Effector CD8-positive, alpha-beta T cell (primary cell): ENCODE measurements around the gene LIMCH1.
"Not testable (repeated sequence)": the region's sequence is repeated elsewhere in the genome, so short reads cannot be mapped to it uniquely, and the experiment has no call there.

Source experiments
- DNase-seq: peaks from one replicate; lab custom pipeline; 2025; lab: John Stamatoyannopoulos, UW

LIMCH1 gene

GRCh38 chr4:41723286-41723685 lies 185.3 kb downstream of the LIMCH1 start:
- no peak for DNase-seq

GRCh38 chr4:41725254-41725653 lies 187.3 kb downstream of the LIMCH1 start:
- DNase-seq, result no peak

GRCh38 chr4:41727861-41728572 lies 190.1 kb downstream of the LIMCH1 start:
- no peak for DNase-seq

GRCh38 chr4:41728573-41728913 lies 190.6 kb downstream of the LIMCH1 start:
- DNase-seq, result no peak

- DNase-seq, result no peak
Measured at GRCh38 chr4:41731569-41732126, 193.7 kb downstream of the LIMCH1 start.

- no peak for DNase-seq
Measured at GRCh38 chr4:41734371-41734770, 196.4 kb downstream of the LIMCH1 start.

GRCh38 chr4:41737491-41737890 lies 199.5 kb downstream of the LIMCH1 start:
- DNase-seq, result not testable (repeated sequence)

GRCh38 chr4:41741354-41741753 lies 203.4 kb downstream of the LIMCH1 start:
- DNase-seq, result no peak

GRCh38 chr4:41744572-41745291 lies 206.8 kb downstream of the LIMCH1 start:
- no peak for DNase-seq

GRCh38 chr4:41745292-41746024 lies 207.5 kb downstream of the LIMCH1 start:
- no peak for DNase-seq

- no peak for DNase-seq
Measured at GRCh38 chr4:41746025-41746439, 208.1 kb downstream of the LIMCH1 start.

- no peak for DNase-seq
Measured at GRCh38 chr4:41746440-41747229, 208.7 kb downstream of the LIMCH1 start.

- no peak for DNase-seq
Measured at GRCh38 chr4:41747230-41748055, 209.5 kb downstream of the LIMCH1 start.

- DNase-seq, result no peak
Measured at GRCh38 chr4:41748074-41748570, 210.2 kb downstream of the LIMCH1 start.

- no peak for DNase-seq
Measured at GRCh38 chr4:41748571-41749475, 210.9 kb downstream of the LIMCH1 start, which contains the start of gene PHOX2B. PHOX2B (minus strand) TSS chr4:41748725; CDS start chr4:41748610, 115 bp downstream.

- DNase-seq, result no peak
Measured at GRCh38 chr4:41749631-41750039, 211.7 kb downstream of the LIMCH1 start.
